ENCODE measurements around the gene NCLN. TPM values are rescaled to one million over a fixed set of nuclear protein-coding genes. Genes with fewer than 3 reads are reported as not detected.
"Not testable (repeated sequence)": the region's sequence is repeated elsewhere in the genome, so short reads cannot be mapped to it uniquely, and the experiment has no call there.

The NCLN gene
- total and polyA plus RNA-seq, 5 experiments from 2014 or later, result 23.9 to 63.0 (median 44.7) TPM

- Mint-ChIP-seq H3K27me3 (peaks cover 6 to 39% (median 23%) of the 10 kb centered on the region in 5 donors), H3K36me3 (no peaks in the 10 kb centered on the region), H3K9me3 (no peaks in the 10 kb centered on the region), H3K27ac (peak overlapping the region in 2 of 10 donors; percentile 34 to 49), H3K4me3 (no peak overlapping the region), H3K4me1 (peaks cover 0 to 6% (median 1%) of the 10 kb centered on the region in 4 donors)
- DNase-seq, result no peak
- no peak for ATAC-seq
- POLR2A ChIA-PET, result no interaction called here
These were observed 41.4 kb downstream of the NCLN start for GRCh38 chr19:3227054-3227626.

GRCh38 chr19:3229346-3229743 is 43.6 kb downstream of the NCLN start:
- no peak overlapping the region for H3K27ac Mint-ChIP-seq
- no peaks in the 10 kb centered on the region for H3K36me3 Mint-ChIP-seq
- POLR2A ChIA-PET, result no interaction called here

GRCh38 chr19:3229888-3230496 is 44.3 kb downstream of the NCLN start:
- Mint-ChIP-seq H3K4me1 (peaks cover 0 to 6% (median 2%) of the 10 kb centered on the region in 4 donors), H3K27me3 (peaks cover 7 to 43% (median 26%) of the 10 kb centered on the region in 5 donors), H3K9me3 (no peaks in the 10 kb centered on the region), H3K36me3 (no peaks in the 10 kb centered on the region), H3K4me3 (no peak overlapping the region), H3K27ac (no peak overlapping the region)
- ATAC-seq (no peak), DNase-seq (no peak)
- POLR2A ChIA-PET, result no interaction called here

More at GRCh38 chr19:3229346-3229743, 43.6 kb downstream of the NCLN start:
- Mint-ChIP-seq H3K4me3 (no peak overlapping the region), H3K9me3 (no peaks in the 10 kb centered on the region), H3K4me1 (peaks cover 0 to 6% (median 2%) of the 10 kb centered on the region in 4 donors), H3K27me3 (peaks cover 6 to 39% (median 22%) of the 10 kb centered on the region in 5 donors)
- ATAC-seq, result no peak
- DNase-seq, result no peak

GRCh38 chr19:3231288-3231687 is 45.6 kb downstream of the NCLN start:
- POLR2A ChIA-PET, result no interaction called here
- Mint-ChIP-seq H3K4me1 (peaks cover 0 to 6% (median 2%) of the 10 kb centered on the region in 4 donors), H3K4me3 (no peak overlapping the region), H3K27ac (no peak overlapping the region), H3K36me3 (no peaks in the 10 kb centered on the region), H3K27me3 (peaks cover 8 to 41% (median 28%) of the 10 kb centered on the region in 5 donors), H3K9me3 (peaks cover 0 to 2% (median 0%) of the 10 kb centered on the region in 9 donors)
- DNase-seq, result no peak
- no peak for ATAC-seq

GRCh38 chr19:3233116-3233515 is 47.4 kb downstream of the NCLN start:
- no peaks in the 10 kb centered on the region for H3K36me3 Mint-ChIP-seq
- peaks cover 7 to 24% (median 15%) of the 10 kb centered on the region in 5 donors for H3K27me3 Mint-ChIP-seq
- DNase-seq (no peak), ATAC-seq (no peak)
- H3K9me3 Mint-ChIP-seq, result peaks cover 0 to 2% (median 0%) of the 10 kb centered on the region in 9 donors
- H3K27ac Mint-ChIP-seq, result no peak overlapping the region
- H3K4me3 Mint-ChIP-seq, result no peak overlapping the region
- POLR2A ChIA-PET, result no interaction called here
- H3K4me1 Mint-ChIP-seq, result peaks cover 0 to 2% (median under 1%) of the 10 kb centered on the region in 4 donors

- Mint-ChIP-seq H3K36me3 (no peaks in the 10 kb centered on the region), H3K4me1 (peaks cover 0 to 2% (median 0%) of the 10 kb centered on the region in 4 donors), H3K9me3 (peaks cover 0 to 2% (median 0%) of the 10 kb centered on the region in 9 donors), H3K4me3 (no peak overlapping the region), H3K27me3 (peaks cover 7 to 22% (median 11%) of the 10 kb centered on the region in 5 donors), H3K27ac (no peak overlapping the region)
- no peak for DNase-seq
- POLR2A ChIA-PET, result no interaction called here
- ATAC-seq, result no peak
These were observed 48.1 kb downstream of the NCLN start for GRCh38 chr19:3233831-3234230.

GRCh38 chr19:3234800-3235199 is 49.1 kb downstream of the NCLN start:
- Mint-ChIP-seq H3K9me3 (peaks cover 0 to 2% (median 0%) of the 10 kb centered on the region in 9 donors), H3K4me3 (no peak overlapping the region), H3K27ac (peak overlapping the region in 1 of 10 donors; percentile 30), H3K27me3 (peaks cover 4 to 16% (median 11%) of the 10 kb centered on the region in 5 donors), H3K4me1 (peaks cover 0 to 5% (median 0%) of the 10 kb centered on the region in 4 donors), H3K36me3 (no peaks in the 10 kb centered on the region)
- POLR2A ChIA-PET, result interaction anchor here (0.6 kb wide), 2 partner anchors 11 to 1150 kb away, joined by 3 read pairs; no protein-coding TSS in a partner anchor
- DNase-seq, result no peak
- ATAC-seq, result no peak

- not testable (repeated sequence) for ATAC-seq, H3K9me3 Mint-ChIP-seq, H3K27ac Mint-ChIP-seq, H3K4me1 Mint-ChIP-seq, H3K4me3 Mint-ChIP-seq, DNase-seq, H3K36me3 Mint-ChIP-seq
- POLR2A ChIA-PET, result interaction anchor here (0.6 kb wide), 1 partner anchor 10 kb away, joined by 3 read pairs; no protein-coding TSS in a partner anchor
- peaks cover 4 to 18% (median 11%) of the 10 kb centered on the region in 5 donors for H3K27me3 Mint-ChIP-seq
These were observed 49.9 kb downstream of the NCLN start for GRCh38 chr19:3235604-3236003.

- DNase-seq (no peak), ATAC-seq (no peak)
- POLR2A ChIA-PET, result no interaction called here
- Mint-ChIP-seq H3K4me3 (no peak overlapping the region), H3K9me3 (peaks cover 0 to 2% (median 0%) of the 10 kb centered on the region in 9 donors), H3K4me1 (peaks cover 0 to 6% (median 0%) of the 10 kb centered on the region in 4 donors), H3K36me3 (no peaks in the 10 kb centered on the region), H3K27ac (peak overlapping the region in 1 of 10 donors; percentile 63), H3K27me3 (peaks cover 4 to 18% (median 11%) of the 10 kb centered on the region in 5 donors)
These were observed 50.5 kb downstream of the NCLN start for GRCh38 chr19:3236272-3236671.

GRCh38 chr19:3238066-3238561 is 52.4 kb downstream of the NCLN start:
- DNase-seq, result no peak
- POLR2A ChIA-PET, result interaction anchor here (0.6 kb wide), 1 partner anchor 168 kb away, joined by 3 read pairs; no protein-coding TSS in a partner anchor
- no peak overlapping the region for H3K27ac Mint-ChIP-seq
- peaks cover 0 to 6% (median 0%) of the 10 kb centered on the region in 4 donors for H3K4me1 Mint-ChIP-seq
- H3K4me3 Mint-ChIP-seq, result no peak overlapping the region
- peaks cover 0 to 2% (median 0%) of the 10 kb centered on the region in 9 donors for H3K9me3 Mint-ChIP-seq
- peaks cover 2 to 17% (median 9%) of the 10 kb centered on the region in 5 donors for H3K27me3 Mint-ChIP-seq
- no peak for ATAC-seq
- H3K36me3 Mint-ChIP-seq, result no peaks in the 10 kb centered on the region

- H3K36me3 Mint-ChIP-seq, result no peaks in the 10 kb centered on the region
These were observed 53.6 kb downstream of the NCLN start for GRCh38 chr19:3239367-3239766.

GRCh38 chr19:3243819-3244700 is 58.3 kb downstream of the NCLN start:
- Mint-ChIP-seq H3K4me3 (no peak overlapping the region), H3K27ac (no peak overlapping the region), H3K36me3 (no peaks in the 10 kb centered on the region), H3K4me1 (peaks cover 0 to 4% (median 0%) of the 10 kb centered on the region in 4 donors), H3K27me3 (peaks cover 0 to 8% (median 5%) of the 10 kb centered on the region in 5 donors), H3K9me3 (no peaks in the 10 kb centered on the region)
- peak in 9 of 10 donors; percentile 10 to 56 (median 31) for DNase-seq
- POLR2A ChIA-PET, result no interaction called here
- peak in 1 of 2 donors; percentile 42 for ATAC-seq

More at GRCh38 chr19:3239367-3239766, 53.6 kb downstream of the NCLN start:
- Mint-ChIP-seq H3K27me3 (peaks cover 0 to 13% (median 4%) of the 10 kb centered on the region in 5 donors), H3K4me3 (no peak overlapping the region), H3K4me1 (peaks cover 0 to 4% (median 0%) of the 10 kb centered on the region in 4 donors), H3K27ac (no peak overlapping the region), H3K9me3 (peaks cover 0 to 2% (median 0%) of the 10 kb centered on the region in 9 donors)
- POLR2A ChIA-PET, result interaction anchor here (0.7 kb wide), 1 partner anchor 33 kb away, joined by 4 read pairs; no protein-coding TSS in a partner anchor
- no peak for ATAC-seq
- no peak for DNase-seq

Measured in naive thymus-derived CD8-positive, alpha-beta T cell (primary cell).